Stimulated activated CD8-positive, alpha-beta memory T cell treated with anti-CD3 and anti-CD28 coated beads, Interleukin-7, amount 100 ng/mL, for 1 hour (primary cell): ENCODE data around the gene VAV2.

Experiments used
- DNase-seq, 2 donors: peaks; one replicate each; pipeline ENCODE4 v3.0.0-alpha.2; 2020; ENCODE audit warnings: low read depth in 2 of 2

VAV2 gene

GRCh38 chr9:133815781-133816180 lies 176.3 kb downstream of the VAV2 start:
- no peak for DNase-seq

GRCh38 chr9:133814586-133815208 lies 177.4 kb downstream of the VAV2 start:
- no peak for DNase-seq

GRCh38 chr9:133813749-133814585 lies 178.2 kb downstream of the VAV2 start:
- DNase-seq, result no peak

GRCh38 chr9:133812941-133813748 lies 179.0 kb downstream of the VAV2 start:
- DNase-seq, result no peak

GRCh38 chr9:133812077-133812868 lies 179.9 kb downstream of the VAV2 start:
- DNase-seq, result no peak

GRCh38 chr9:133811471-133811870 lies 180.7 kb downstream of the VAV2 start:
- no peak for DNase-seq

GRCh38 chr9:133810556-133811195 lies 181.4 kb downstream of the VAV2 start:
- DNase-seq, result no peak

- DNase-seq, result no peak
Observed at GRCh38 chr9:133809335-133809734, 182.8 kb downstream of the VAV2 start.

GRCh38 chr9:133807818-133808217 lies 184.3 kb downstream of the VAV2 start:
- DNase-seq, result no peak

- no peak for DNase-seq
Observed at GRCh38 chr9:133807037-133807436, 185.1 kb downstream of the VAV2 start.

- no peak for DNase-seq
Observed at GRCh38 chr9:133806623-133807010, 185.5 kb downstream of the VAV2 start.

GRCh38 chr9:133805876-133806622 lies 186.1 kb downstream of the VAV2 start:
- no peak for DNase-seq

- no peak for DNase-seq
Observed at GRCh38 chr9:133804199-133804598, 187.9 kb downstream of the VAV2 start.

GRCh38 chr9:133803745-133804144 lies 188.4 kb downstream of the VAV2 start:
- DNase-seq, result no peak

GRCh38 chr9:133803028-133803585 lies 189.0 kb downstream of the VAV2 start:
- DNase-seq, result no peak

- no peak for DNase-seq
Observed at GRCh38 chr9:133801739-133802138, 190.4 kb downstream of the VAV2 start.

GRCh38 chr9:133800266-133800665 lies 191.9 kb downstream of the VAV2 start:
- DNase-seq, result no peak

GRCh38 chr9:133799716-133800115 lies 192.4 kb downstream of the VAV2 start:
- no peak for DNase-seq

- DNase-seq, result no peak
Observed at GRCh38 chr9:133799106-133799505, 193.0 kb downstream of the VAV2 start.

GRCh38 chr9:133798160-133798559 lies 194.0 kb downstream of the VAV2 start:
- DNase-seq, result no peak
